Measurements from ENCODE around the gene DEFB112. TPM values are rescaled to one million over a fixed set of nuclear protein-coding genes. Genes with fewer than 3 reads are reported as not detected.

DEFB112 gene
- total and polyA plus RNA-seq, 9 donors: not detected

DNA sequence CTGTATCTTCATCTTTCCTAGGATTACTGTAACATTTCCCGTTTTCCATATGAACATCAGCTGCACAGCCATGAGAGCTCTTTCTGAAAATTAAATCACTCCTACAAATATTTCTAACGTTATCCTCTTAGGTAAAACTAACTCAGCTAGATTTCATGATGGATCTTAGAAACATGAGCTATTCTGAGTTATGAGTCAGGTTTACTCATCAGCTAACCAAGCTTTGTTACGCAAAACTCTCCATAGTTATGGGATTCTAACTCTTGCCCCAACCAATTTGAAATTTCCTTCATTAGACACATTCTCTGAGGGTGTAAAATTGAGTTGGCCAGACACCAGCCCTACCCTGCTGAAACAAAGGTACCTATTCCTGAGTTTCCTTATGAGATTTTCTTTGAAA, 41.9 kb downstream of the DEFB112 start:
- Histone ChIP-seq H3K4me3 (ENCODE audit: low read length) (no peak overlapping the region), H3K36me3 (ENCODE audit: control insufficient read depth, insufficient read depth, low read length) (no peaks in the 10 kb centered on the region), H3K27ac (ENCODE audit: low read length) (no peak overlapping the region), H3K4me1 (ENCODE audit: control insufficient read depth, insufficient read depth, low read length) (no peaks in the 10 kb centered on the region), H3K27me3 (ENCODE audit: control insufficient read depth, insufficient read depth, low read length) (no peaks in the 10 kb centered on the region), H3K9me3 (replicated peaks; ENCODE audit: control insufficient read depth, low read depth, low read length) (no peaks in the 10 kb centered on the region)
- no peak for DNase-seq
- 40% methylated on average over 1 of the region's 3 CpGs for WGBS (ENCODE audit: insufficient coverage)

DNA sequence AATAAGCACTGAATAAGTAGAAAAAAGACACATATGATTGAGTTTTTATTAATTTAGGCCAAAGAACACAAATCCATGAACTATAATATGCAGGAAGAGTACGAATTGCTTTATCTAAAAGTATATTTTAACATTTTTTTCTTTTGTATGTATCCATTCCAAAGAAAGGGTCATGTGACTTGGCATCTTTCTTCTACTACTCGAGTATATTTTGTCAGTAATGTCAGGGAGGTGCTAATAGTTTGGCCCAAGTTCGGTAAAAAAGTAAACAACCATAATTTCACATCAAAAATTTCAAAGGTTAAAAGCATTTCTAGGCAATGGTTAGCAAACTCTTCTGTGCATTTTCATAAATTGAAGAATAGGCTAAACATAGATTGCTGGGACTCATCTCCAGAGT, 46.6 kb downstream of the DEFB112 start:
- no peak for DNase-seq
- WGBS (ENCODE audit: insufficient coverage): no CpG with 5 or more reads among the region's 3 CpGs
- H3K36me3 ChIP-seq (ENCODE audit: control insufficient read depth, insufficient read depth, low read length): no peaks in the 10 kb centered on the region

DNA sequence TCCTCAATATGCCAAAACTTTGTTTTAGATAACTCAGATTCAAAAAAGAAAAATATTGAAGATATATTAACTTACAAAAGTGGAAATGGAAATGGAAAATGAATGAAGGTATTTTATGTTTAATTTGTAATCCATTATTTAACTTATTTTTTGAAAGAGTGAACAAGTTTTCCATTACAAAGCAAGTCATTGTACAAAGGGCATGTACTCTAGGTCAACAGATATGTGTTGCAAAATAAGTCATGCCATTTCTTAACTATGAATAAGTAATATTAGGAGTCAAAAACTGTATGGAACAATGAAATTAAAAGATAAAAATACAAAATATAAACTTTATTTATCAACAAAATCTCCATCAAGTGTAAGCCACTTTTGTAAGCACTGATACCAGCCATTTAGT, 54.5 kb downstream of the DEFB112 start:
- Histone ChIP-seq H3K4me3 (ENCODE audit: low read length) (no peak overlapping the region), H3K4me1 (ENCODE audit: control insufficient read depth, insufficient read depth, low read length) (no peaks in the 10 kb centered on the region), H3K27ac (ENCODE audit: low read length) (no peak overlapping the region), H3K36me3 (ENCODE audit: control insufficient read depth, insufficient read depth, low read length) (no peaks in the 10 kb centered on the region), H3K27me3 (ENCODE audit: control insufficient read depth, insufficient read depth, low read length) (no peaks in the 10 kb centered on the region), H3K9me3 (replicated peaks; ENCODE audit: control insufficient read depth, low read depth, low read length) (no peaks in the 10 kb centered on the region)
- no peak for DNase-seq

More for the DNA sequence above, 46.6 kb downstream of the DEFB112 start:
- Histone ChIP-seq H3K9me3 (replicated peaks; ENCODE audit: control insufficient read depth, low read depth, low read length) (no peaks in the 10 kb centered on the region), H3K4me1 (ENCODE audit: control insufficient read depth, insufficient read depth, low read length) (no peaks in the 10 kb centered on the region), H3K27ac (ENCODE audit: low read length) (no peak overlapping the region), H3K4me3 (ENCODE audit: low read length) (no peak overlapping the region), H3K27me3 (ENCODE audit: control insufficient read depth, insufficient read depth, low read length) (no peaks in the 10 kb centered on the region)

Other genes starting within 250 kb of the DEFB112 start
- not detected for gene CRISP1, start 183.4 kb downstream of the DEFB112 start, total RNA-seq
- under 1 TPM in 1 of 8 donors, not detected in 7; 0.50 TPM for gene CRISP1, start 183.4 kb downstream of the DEFB112 start, polyA plus RNA-seq (ENCODE audit: insufficient read depth in 1 of 8, insufficient read length in 8 of 8, low replicate concordance in 1 of 8)
- not detected for gene DEFB114, start 85.8 kb downstream of the DEFB112 start, total RNA-seq
- not detected for gene DEFB114, start 85.8 kb downstream of the DEFB112 start, polyA plus RNA-seq (ENCODE audit: insufficient read depth in 1 of 8, insufficient read length in 8 of 8, low replicate concordance in 1 of 8)
- gene DEFB113, start 80.3 kb downstream of the DEFB112 start, total RNA-seq: not detected
- gene DEFB113, start 80.3 kb downstream of the DEFB112 start, polyA plus RNA-seq (ENCODE audit: insufficient read depth in 1 of 8, insufficient read length in 8 of 8, low replicate concordance in 1 of 8): not detected
- gene DEFB110, start 27.9 kb downstream of the DEFB112 start, total RNA-seq: not detected
- gene DEFB110, start 27.9 kb downstream of the DEFB112 start, polyA plus RNA-seq (ENCODE audit: insufficient read depth in 1 of 8, insufficient read length in 8 of 8, low replicate concordance in 1 of 8): not detected